HTR-8/SVneo (cell line): Measurements from ENCODE around the gene EPSTI1.
A peak's percentile ranks its signal among the peaks of the same experiment; 100 is the strongest.

Experiments
- DNase-seq: peaks from one replicate; pipeline ENCODE4 v3.0.0; 2011; ENCODE audit warnings: low spot score, mixed read lengths; ENCODE audit not compliant: insufficient read length
- FAIRE-seq: peaks from 2 replicates; lab custom pipeline; 2011; peaks lifted over from hg19 to GRCh38; lab: Jason Lieb, UNC

The EPSTI1 gene

DNA sequence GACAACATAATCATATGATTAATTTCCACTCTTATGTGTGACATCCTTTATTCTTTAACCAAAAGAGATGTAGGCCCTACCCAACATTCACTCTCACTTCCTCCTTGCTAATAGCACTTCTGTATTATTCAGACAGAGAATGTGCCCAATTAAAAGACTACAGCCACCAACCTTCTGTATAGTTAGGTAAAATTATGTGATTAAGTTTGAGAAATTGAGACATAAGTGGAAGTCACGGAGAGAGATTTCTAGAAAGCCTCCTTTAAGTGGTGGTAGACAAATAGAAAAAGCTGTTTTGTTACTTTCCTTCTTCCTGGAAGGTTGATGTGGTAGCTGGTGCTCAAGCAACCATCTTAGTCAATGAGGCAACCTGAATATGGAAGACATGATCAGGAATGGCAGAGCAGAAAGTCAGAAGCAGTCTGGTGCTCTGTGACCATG is 14.8 kb downstream of the EPSTI1 start:
- DNase-seq, result no peak
- no peak for FAIRE-seq

DNA sequence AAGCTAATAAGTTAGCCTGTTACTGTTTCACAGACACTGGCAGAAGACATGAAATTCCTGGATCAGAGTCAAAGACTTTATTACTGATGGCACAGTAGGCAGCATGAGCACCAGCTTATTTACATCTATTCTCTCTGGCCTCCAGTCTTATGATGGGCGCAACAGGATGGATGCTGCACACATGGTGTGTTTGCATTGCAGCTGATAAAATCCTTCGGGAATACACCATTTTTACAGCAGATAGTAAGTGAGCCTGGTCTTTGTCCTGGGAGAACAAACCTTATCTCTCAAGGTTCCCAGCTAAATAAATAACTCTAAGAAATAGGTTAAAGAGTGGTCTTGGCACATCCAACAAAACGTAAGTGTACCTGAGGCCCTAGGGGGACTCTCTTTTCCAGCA is 16.0 kb downstream of the EPSTI1 start:
- no peak for DNase-seq
- FAIRE-seq, result no peak

DNA sequence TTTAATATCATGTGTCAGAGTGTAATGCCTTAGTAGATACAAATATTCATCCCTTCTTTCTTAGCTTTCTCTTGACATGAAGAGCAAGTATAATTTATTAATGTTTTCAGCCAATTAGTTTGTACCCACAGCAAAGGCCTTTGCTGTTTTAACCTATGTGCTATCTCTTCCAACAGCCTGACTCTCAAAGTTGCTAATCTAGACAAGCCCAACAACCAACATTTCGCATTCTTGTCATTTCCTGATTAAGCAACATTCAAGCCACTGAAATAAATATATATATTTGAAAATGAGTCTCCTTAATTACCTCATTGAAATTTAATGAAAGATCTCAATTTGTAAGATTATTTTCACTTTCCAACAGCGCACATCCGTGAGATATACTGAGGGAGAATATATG is 18.5 kb downstream of the EPSTI1 start:
- FAIRE-seq, result no peak
- DNase-seq, result no peak

DNA sequence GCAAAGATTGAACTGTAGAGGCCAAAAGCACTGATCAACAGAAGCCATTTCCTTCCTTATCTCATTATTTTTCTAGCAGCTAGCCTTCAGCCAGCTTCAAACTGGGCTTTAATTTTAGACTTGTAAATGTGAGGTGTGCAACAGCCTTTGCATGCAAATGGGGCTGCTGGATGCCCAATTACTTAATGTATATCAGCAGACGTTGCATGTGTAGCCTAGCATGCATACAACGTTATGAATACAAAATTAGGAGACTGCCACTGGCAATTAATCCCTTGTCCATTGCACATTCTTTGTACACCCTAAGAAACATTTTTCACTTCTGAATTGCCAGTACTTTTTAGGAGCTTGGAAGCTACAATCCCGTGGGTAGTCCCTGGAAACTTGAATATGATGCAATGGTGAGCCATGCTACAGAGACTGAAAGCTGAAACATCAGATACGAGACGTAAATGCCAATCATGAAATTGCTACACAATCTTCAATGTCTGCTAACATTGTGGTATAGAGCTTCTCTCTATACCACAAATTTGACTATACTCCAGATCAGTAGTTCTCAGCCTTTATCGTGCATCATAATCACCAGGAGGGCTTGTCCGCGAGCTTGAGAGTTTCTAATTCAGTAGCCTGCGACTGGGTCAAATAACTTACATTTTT is 20.2 kb downstream of the EPSTI1 start:
- no peak for DNase-seq
- no peak for FAIRE-seq

DNA sequence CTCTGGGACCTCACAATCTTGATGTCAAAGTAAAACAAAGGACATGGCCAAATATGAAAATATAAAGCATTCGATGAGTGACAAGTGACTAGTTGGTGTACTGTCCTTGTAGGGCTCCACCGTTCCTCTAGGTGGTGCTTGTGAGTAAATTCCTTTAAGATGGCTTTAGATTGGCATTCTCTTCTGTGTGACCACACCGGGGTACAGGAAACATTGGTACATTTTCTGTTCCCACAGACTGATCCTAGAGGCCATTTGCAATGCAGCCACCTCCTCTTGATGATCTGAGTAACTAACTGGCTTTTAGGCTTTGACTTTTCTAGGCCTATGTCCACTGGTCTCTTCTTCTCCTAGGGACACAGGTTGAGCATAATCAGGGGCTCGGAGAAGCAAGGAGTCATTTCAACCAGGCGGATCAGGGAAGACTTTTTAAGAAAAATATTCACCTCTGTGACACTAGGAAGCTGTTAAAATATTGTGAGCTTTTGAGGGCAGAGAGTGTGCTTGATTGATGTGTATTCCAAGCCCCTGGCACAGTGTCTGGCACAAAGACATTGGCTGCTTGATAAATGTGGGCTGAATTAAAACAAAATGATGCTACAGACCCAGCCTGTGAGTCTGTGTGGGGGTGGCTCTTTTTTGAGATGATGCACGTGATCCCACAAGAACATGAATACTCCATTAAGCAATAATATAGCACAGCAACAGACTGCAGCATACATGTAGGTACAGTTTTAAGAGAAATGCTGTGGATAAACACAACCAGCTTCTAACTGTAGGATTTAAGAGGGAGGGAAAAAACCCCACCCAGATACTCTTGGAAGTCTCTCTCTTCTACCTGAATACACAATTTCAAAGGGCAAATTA is 21.0 kb downstream of the EPSTI1 start:
- peak; percentile 36 for DNase-seq
- no peak for FAIRE-seq

DNA sequence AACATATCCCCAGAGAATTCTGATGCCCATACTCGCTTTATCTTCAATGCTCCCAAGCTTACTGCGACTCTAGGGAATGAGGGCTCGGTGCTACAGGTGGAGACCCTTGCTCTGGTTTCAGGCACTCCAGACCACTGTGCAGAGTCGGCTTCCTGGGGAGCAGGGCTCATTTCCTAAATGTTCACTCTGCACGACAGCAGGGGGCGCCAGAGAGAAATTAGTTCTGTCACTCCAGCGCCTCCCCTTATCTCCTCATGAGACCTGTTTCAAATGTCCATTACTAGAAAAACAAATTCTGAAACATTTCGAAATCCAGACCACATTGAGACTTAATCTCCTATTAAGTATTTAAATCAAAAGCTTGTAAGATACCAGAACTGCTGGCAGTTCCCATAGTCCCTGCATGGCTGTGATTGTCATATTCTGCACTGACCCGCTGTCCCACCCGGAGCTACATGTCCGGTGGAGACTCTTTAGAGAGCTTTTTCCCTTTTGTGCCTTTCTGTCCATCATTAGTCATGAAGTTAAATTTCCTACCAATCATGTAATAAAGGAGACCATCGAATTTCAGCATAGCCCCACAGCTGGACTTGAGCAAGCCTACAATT is 22.4 kb downstream of the EPSTI1 start:
- FAIRE-seq (no peak), DNase-seq (peak; percentile 36)

DNA sequence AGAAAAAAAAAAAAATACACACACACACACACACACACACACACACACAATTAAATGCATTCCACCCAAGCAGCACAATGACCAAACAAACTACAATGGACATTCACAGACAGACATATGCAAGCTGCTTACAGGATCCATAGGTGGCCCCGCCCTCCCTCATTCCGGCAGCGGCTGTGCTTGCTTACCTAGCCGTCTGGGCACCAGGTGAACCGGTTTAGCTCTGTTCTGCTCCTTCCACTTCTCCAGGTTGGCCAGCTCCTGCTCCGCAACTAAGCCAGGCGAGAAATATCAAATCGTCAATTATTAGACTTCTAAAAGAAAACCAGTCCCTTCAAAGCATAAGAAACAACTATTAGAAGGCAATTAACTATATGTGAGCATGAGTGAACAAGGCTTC is 23.1 kb downstream of the EPSTI1 start:
- FAIRE-seq, result no peak
- no peak for DNase-seq

DNA sequence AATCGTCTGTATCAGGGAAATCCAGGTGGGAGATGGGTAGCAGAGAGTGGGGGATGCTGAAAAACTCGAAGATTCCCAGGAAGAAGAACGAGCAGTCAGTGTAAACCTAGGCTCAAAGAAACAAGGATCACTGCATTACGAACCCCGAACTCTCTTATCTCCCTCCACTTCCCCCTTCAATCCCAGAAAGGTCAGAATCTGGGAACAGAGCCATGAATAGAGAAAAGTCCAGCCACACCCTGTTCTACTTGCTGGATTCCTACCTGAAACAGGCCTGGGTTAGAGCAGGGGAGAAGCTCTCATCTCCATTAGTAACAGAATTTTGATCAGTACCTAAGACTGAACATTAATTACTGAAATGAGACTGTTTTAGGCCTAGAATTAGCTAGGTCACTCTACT is 24.4 kb downstream of the EPSTI1 start:
- DNase-seq (no peak), FAIRE-seq (no peak)

DNA sequence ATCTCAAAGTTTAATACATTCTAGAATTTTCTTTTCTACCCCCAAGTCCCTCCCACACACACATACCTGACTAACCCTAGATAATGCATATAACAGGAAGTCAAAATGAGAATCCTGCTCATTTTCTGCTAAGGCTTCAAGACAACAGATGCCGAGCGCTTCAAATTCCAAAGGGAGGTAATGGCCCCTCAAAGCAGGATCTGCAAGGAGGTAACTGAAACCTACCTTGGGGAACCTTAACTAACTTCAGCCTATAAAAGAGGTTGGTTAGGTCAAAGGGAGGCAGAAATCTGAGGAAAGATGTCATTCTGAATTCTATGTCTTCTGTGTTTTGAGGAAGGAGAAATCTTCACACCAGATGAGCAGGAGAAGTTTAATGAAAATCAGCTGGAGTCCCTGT is 26.8 kb downstream of the EPSTI1 start:
- DNase-seq (no peak), FAIRE-seq (no peak)

DNA sequence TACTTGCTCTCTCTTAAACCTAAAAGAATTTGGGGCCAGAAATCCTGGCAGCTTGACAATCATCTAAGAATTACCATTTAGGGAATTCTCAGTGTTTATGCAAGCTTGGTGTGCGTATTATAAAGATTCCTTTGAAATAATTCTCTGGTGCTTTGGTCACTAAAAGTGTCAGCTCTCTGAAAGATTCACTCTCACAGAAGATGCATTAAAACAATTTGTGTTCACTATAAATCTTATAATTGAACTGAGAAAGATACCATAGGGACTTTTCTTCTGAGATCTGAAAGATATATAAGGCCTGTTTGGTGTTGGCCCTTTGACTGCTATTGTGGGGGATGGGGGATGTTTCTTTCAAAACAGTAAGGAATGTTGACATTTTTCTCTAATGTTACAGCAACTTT is 27.3 kb downstream of the EPSTI1 start:
- FAIRE-seq (no peak), DNase-seq (no peak)

DNA sequence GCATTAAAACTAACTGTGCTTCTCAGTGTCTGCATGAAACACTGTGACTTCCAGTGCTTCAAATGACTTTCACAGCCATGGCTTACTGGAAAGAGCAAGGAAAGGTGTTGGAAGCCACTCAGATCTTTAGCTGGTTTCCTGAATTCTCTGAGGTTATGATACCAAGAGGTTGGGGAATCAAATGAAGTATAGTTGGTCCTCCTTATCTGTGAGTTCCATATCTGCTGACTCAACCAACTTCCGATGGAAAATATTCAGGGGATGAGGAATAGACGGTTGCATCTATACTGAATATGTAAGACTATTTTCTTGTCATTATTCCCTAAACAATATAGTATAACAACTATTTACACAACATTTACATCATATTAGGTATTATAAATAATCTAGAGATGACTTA is 32.4 kb downstream of the EPSTI1 start:
- DNase-seq (no peak), FAIRE-seq (no peak)

DNA sequence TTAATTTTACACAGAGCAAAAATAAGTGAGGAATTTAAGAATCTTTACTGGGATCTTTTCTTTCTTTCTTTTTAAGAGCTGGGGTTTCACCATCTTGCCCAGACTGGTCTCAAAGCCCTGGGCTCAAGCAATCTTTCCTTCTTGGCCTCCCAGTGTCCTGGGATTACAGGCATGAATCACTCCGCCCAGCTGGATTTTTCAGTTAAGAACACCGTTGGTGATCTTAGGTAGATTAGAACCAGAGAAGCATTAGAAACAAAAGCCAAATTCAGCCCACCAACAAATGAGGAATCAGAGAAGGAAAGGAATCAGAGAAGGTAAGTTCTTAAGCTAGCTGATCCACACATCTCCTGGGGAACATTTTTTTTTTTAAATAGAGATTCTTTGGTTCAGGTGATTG is 34.2 kb downstream of the EPSTI1 start:
- FAIRE-seq (no peak), DNase-seq (no peak)

DNA sequence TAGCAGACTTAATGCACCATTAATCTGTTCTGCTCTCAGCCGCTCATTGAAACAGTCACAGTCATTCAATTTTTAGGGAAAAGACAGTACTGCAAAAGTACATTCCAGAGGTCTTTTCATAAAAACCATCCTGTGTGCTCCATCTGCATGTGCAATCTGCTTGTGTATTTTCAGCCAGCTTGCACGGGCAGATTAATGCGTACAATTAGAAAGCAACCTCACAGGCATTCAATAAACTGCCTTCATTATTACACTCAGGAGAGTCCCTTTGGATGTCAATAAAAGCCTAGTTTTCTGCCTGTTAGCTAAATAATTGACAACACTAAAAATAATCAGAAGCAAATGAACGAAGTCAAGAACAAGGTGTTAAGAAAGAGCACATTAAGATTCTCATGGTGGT is 41.9 kb downstream of the EPSTI1 start:
- no peak for DNase-seq
- no peak for FAIRE-seq

DNA sequence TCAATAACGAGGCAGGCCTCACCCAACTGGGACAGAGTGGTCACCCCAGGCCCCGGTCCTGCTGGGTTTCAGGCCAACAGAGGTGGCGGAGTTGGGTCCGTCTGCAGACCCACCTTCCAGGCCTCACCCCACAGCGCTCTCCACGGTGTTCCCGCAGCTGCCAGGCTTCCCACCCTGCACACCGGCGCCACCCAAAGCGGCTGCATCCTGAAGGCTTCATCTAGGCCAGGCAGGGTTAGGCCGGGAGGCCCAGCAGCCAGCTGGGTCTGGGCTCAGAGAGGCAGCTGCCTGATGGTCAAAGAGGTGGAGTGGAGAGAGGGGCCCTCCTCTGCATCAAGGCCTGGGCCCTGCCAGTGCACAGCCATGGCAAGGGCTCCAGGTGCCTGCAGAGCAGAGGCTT is 44.1 kb downstream of the EPSTI1 start:
- DNase-seq (no peak), FAIRE-seq (no peak)

DNA sequence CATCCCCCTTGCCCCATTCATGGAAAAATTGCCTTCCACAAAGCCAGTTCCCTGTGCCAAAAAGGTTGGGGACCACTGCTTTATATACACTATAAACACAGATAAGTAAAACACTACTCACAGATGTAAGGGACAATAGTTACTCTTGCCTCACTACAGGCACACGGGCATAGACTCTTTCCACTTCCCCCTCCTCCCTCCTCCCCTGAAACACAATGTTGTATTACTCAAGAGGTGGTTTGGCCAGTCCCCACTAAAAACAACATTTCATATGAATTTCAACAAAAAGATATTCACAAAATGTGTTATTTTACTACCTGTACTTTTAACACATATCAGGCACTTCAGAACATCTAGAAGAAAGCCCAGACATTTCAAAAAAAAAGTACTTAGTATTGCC is 45.1 kb downstream of the EPSTI1 start:
- FAIRE-seq (no peak), DNase-seq (no peak)

DNA sequence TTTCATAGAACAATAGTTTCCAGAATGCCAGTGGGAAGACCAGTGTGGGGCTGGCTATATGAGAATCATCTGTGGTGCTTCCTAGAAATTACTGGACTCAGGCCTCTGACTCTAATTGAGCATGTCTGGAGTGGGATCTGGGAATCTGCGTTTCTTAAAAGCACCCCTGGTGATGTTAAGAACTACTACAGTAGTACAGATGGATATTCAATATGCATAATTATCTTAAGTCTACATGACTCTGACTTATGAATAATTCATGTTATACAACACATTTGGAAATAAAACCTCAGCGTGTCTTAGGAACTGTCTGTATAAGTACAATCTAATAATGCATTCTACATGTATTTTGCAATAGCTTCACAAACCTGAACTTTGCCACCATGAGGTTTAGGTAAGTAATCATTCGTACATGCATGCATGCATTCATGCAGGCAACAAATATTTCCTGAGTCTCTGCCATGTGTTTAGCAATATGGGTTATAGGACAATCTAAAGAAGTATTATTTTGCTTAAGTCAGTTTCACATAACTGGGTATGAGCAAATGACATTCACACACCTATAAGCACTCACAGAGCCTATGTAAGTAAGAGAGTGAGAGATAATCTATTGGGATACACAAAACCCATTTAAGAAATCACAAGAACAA is 62.0 kb downstream of the EPSTI1 start:
- FAIRE-seq (no peak), DNase-seq (no peak)

DNA sequence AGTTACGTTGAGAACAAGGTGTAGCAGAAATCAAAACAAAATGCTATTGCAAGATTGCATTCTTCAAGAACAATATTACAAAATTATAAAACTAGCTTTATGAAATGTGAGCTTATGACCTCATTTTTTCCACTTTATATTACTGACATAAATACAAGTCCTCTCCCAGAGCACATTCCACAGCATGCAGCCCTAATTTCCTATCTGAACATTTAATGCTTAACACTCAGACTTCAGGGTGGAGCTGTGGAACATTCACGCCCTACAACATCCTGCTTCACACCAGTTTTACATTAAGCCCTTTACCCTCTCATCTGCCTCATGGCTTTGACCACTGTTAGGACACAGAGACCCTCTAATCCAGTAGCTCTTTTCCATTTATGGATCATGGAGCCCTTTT is 65.5 kb downstream of the EPSTI1 start:
- no peak for FAIRE-seq
- DNase-seq, result no peak

DNA sequence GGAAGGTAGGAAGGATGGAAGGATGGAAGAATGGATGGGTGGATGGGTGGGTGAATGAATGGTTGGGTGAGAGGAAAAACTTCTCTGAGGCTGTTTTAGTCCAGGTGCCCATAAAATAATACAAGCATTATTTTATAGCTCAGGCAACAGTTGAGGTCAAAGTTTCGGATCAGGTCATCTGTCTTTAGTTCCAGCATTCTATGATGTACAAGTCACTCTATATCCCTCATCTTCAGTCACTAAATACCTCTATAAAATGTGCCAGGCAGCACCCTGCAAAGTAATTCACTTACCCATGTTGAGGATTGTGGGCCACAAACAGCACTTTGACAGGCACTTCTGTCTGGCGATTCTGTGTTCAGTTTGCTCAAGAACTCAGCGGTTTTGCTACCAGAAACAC is 66.0 kb downstream of the EPSTI1 start:
- FAIRE-seq, result no peak
- DNase-seq, result no peak

DNA sequence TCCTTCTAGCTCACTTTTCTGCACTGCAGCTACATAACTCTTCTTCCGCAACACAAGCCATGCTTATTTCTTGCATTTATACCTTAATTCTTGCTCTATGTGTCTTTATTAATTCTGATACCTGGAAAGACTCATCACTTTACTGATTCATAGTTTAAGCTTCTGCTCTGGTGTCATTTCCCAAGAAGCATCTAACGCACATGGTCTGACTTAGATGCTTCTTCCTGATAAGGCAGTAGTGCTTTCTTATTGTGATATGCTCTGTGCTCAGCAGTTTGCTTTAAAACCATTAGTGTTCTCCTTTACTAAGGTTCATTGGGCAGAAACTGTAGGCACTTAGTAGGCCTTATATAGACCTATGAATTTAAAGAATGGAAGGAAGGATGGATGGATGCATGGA is 66.4 kb downstream of the EPSTI1 start:
- FAIRE-seq (no peak), DNase-seq (no peak)

DNA sequence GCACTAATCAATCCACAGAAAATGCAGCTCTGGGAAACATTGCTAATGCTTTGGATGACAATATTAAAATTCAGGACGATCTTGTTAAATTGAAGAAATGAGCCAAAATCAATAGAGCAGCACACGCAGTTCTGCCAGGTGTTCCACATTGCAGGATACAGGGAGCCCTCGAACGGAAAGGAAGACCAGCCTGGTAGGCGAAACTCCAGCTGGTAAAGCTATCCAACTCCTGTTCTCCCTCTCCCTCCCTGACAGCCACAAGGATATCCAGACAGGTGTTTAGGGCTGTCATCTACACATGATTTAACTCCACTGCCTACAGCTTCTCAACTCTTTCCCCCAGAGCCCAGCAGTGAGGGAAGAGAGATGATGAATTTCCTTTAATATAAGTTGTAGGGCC is 67.7 kb downstream of the EPSTI1 start:
- no peak for FAIRE-seq
- DNase-seq, result no peak

DNA sequence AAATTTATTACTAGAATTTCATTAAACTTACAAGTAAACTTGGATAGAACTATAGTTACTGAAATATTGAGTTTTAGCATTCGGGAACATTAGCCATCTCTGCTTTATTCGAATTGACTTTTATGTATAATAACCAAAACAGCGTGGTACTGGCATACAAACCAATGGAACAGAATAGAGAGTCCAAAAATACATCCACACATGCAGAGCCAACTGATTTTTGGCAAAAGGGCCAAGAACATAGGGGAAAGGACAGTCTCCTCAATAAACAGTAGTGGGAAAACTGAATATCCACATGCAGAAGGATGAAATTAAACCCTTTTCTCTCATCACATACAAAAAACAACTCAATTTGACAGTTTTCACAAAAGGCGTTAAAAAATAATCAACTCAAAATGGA is 84.3 kb downstream of the EPSTI1 start:
- DNase-seq (no peak), FAIRE-seq (no peak)
